GM12874 (cell line): Measurements from ENCODE around the gene ANKS1B.

Experiments
- CTCF ChIP-seq: IDR thresholded peaks from 2 replicates; pipeline ENCODE4 v1.5.1; 2011; ENCODE audit warnings: low read depth, mild to moderate bottlenecking, control low read depth, low read length, moderate library complexity; ENCODE audit not compliant: insufficient read depth

ANKS1B gene

GRCh38 chr12:99997806-99998205 lies 13.1 kb upstream of the ANKS1B start:
- TF ChIP-seq CTCF = no peak

- no peak for TF ChIP-seq CTCF
These were observed 11.4 kb upstream of the ANKS1B start for GRCh38 chr12:99996095-99996494.

- TF ChIP-seq CTCF = no peak
These were observed 895 bp upstream of the ANKS1B start for GRCh38 chr12:99985631-99986030.

- TF ChIP-seq CTCF = no peak
These were observed 414 bp upstream of the ANKS1B start for GRCh38 chr12:99985129-99985570.

GRCh38 chr12:99983456-99984258 lies 1.1 kb downstream of the ANKS1B start:
- no peak for TF ChIP-seq CTCF

GRCh38 chr12:99981639-99982190 lies 3.0 kb downstream of the ANKS1B start:
- TF ChIP-seq CTCF = no peak

- TF ChIP-seq CTCF = no peak
These were observed 5.3 kb downstream of the ANKS1B start for GRCh38 chr12:99979471-99979870.
